Ishikawa (cell line): ENCODE measurements around the gene TPRG1.

Source experiments
- CEBPB ChIP-seq: IDR thresholded peaks from 2 replicates; pipeline ENCODE4 v1.6.1; 2012
- CREB1 ChIP-seq: IDR thresholded peaks from 2 replicates; pipeline ENCODE4 v1.6.1; 2012; ENCODE audit warnings: low read depth
- EGR1 ChIP-seq: IDR thresholded peaks from 2 replicates; pipeline ENCODE4 v1.6.1; 2012
- EP300 ChIP-seq: IDR thresholded peaks from 2 replicates; pipeline ENCODE4 v1.6.1; 2012; ENCODE audit warnings: borderline replicate concordance
- FOXM1 ChIP-seq: IDR thresholded peaks from 2 replicates; pipeline ENCODE4 v1.6.1; 2012; ENCODE audit warnings: low read depth, borderline replicate concordance
- MAX ChIP-seq: IDR thresholded peaks from 2 replicates; pipeline ENCODE4 v1.6.1; 2012
- NFIC ChIP-seq: IDR thresholded peaks from 2 replicates; pipeline ENCODE4 v1.6.1; 2012
- RAD21 ChIP-seq: IDR thresholded peaks from 2 replicates; pipeline ENCODE4 v1.6.1; 2012; ENCODE audit warnings: low read depth
- REST ChIP-seq: IDR thresholded peaks from 2 replicates; pipeline ENCODE4 v1.6.1; 2012; ENCODE audit warnings: low read depth, mild to moderate bottlenecking
- TAF1 ChIP-seq: IDR thresholded peaks from 2 replicates; pipeline ENCODE4 v1.6.1; 2012; ENCODE audit warnings: low read depth, mild to moderate bottlenecking
- TCF12 ChIP-seq: IDR thresholded peaks from 2 replicates; pipeline ENCODE4 v1.6.1; 2012; ENCODE audit warnings: low read depth
- TEAD4 ChIP-seq: IDR thresholded peaks from 2 replicates; pipeline ENCODE4 v1.6.1; 2012
- USF1 ChIP-seq: IDR thresholded peaks from 2 replicates; pipeline ENCODE4 v1.6.1; 2012
- YY1 ChIP-seq: IDR thresholded peaks from 2 replicates; pipeline ENCODE4 v1.6.1; 2012; ENCODE audit warnings: low read depth
- ZBTB7A ChIP-seq: IDR thresholded peaks from 2 replicates; pipeline ENCODE4 v1.6.1; 2012; ENCODE audit warnings: low read depth

TPRG1 gene

GRCh38 chr3:189355481-189356201 lies 183.9 kb downstream of the TPRG1 start:
- TF ChIP-seq MAX, result peak; percentile 40; the same call in 1 of the 2 replicates
- no peak for TF ChIP-seq TAF1
- peak; percentile 51 for TF ChIP-seq TEAD4

GRCh38 chr3:189360291-189360690 lies 188.5 kb downstream of the TPRG1 start:
- TF ChIP-seq CREB1 (no peak), CEBPB (no peak), NFIC (no peak), YY1 (no peak), USF1 (no peak), TCF12 (no peak), TEAD4 (no peak), MAX (no peak), EP300 (no peak), EGR1 (no peak)

- no peak for TF ChIP-seq USF1
- no peak for TF ChIP-seq MAX
- no peak for TF ChIP-seq ZBTB7A
- no peak for TF ChIP-seq TEAD4
- no peak for TF ChIP-seq RAD21
- no peak for TF ChIP-seq CREB1
- no peak for TF ChIP-seq REST
- TF ChIP-seq TAF1, result no peak
- TF ChIP-seq FOXM1, result no peak
- TF ChIP-seq CEBPB, result no peak
- no peak for TF ChIP-seq NFIC
- TF ChIP-seq EGR1, result no peak
- TF ChIP-seq YY1, result no peak
- TF ChIP-seq TCF12, result no peak
- no peak for TF ChIP-seq EP300
These were observed 189.5 kb downstream of the TPRG1 start for GRCh38 chr3:189361103-189361835.

- TF ChIP-seq TAF1 (no peak), EGR1 (no peak), ZBTB7A (no peak), REST (no peak), MAX (no peak), YY1 (no peak), CREB1 (no peak), FOXM1 (no peak), NFIC (no peak), CEBPB (no peak), EP300 (no peak), RAD21 (no peak)
These were observed 192.0 kb downstream of the TPRG1 start for GRCh38 chr3:189363590-189364255.
